HG03135 (cell line): ENCODE measurements around the gene CTTNBP2NL.

Experiments
- ATAC-seq: cut with Tn5 transposase; IDR thresholded peaks from one replicate; pipeline ENCODE4 v1.9.1; 2021; ENCODE audit warnings: mild to moderate bottlenecking, moderate library complexity; ENCODE audit not compliant: unreplicated experiment

CTTNBP2NL gene

GRCh38 chr1:112505878-112506277 is 109.9 kb downstream of the CTTNBP2NL start:
- no peak for ATAC-seq

DNA sequence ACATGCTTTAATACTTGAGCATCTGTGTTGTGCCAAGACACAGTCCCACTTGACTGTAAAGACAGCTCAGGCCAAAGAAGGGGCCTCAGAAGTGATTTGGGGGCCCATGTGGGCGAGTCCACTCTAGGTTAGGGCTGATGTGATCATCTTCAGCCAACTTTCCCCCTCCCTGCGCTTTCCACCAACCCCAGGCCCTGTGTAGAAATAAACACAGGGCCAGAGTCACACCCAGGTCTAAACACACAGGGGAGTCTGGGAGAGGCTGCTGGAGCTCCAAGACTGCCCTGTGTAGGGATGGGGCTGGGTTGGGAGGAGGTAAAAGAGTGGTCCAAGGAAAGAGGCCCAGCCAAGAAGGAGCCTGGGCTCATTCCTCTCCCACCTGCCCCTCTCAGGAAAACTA is 110.3 kb downstream of the CTTNBP2NL start:
- no peak for ATAC-seq

DNA sequence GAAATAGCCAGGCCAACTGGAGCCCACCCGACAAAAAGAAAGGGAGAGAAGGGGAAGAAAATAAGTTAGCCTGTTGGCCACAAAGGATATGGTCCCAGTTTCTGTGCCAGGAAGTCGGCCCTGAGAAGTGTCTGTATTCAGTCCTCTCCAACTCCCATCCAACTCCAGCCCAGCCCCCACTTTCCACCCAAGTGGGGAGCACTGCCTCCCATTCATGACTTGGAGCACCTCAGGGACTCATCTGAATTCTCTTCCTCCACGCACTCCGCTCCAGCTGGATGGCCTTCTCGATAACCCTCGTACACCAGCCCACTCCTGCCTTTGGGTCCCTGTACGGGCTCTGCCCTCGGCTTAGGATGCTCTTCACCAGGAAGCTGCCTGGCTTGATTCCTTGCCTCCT is 110.7 kb downstream of the CTTNBP2NL start:
- ATAC-seq = no peak

- no peak for ATAC-seq
These were observed 111.3 kb downstream of the CTTNBP2NL start for GRCh38 chr1:112507336-112507735.

DNA sequence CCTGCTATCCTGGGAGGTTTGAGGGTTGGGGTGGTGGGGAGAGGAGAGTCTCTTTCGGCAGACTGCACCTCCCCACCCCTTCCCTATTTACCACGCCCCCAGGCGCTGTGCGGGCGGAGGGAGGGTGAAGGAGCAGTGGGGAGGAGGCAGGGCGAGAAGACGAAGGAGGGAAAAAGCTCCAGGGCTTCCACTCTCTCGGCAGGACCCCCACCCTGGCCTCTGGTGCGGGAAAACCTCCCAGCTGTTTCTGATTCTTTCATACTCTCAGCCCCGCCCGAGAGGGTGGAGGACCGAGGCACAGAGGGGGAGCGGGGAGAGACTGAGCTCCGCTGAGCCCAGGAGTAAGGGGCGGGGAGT is 111.9 kb downstream of the CTTNBP2NL start:
- no peak for ATAC-seq

DNA sequence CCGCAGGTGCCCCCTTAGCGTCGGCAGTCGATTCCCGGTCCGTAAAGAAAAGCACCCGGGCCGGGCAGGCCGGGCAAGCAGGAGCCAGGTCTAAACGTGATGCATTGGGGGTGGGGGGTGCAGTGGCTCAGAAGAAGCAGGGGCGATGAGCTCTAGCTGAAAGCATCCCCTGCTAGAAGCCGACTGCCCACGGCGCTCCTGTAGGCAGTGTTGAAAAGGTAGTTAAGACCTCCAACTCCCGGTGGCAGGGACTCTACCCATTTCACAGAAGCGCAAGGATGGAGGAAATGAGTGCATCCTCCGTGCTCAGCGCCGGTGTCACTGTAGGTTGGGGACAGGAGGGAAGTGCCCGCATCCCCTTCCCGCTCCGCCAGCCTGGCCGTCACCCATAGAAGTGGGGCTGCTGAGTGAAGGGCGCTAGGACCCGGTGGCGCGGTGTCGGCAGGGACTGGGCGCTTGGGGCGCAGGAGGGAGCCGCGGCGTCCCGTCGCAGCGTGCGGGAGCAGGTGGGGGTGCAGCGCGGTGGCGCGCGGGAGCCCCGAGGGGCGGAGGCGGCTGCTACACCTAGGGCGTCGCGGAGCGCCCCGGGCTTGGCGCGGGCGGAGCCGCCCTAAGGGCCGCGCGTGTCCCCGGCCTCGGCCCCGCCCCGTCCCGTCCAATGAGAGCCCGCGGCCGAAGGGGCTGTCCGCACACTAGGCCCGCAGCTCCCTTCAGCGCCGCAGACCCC is 112.4 kb downstream of the CTTNBP2NL start, which contains the start of gene WNT2B:
TSS of gene WNT2B (plus strand) at position 688 of the 727 bp plus-strand sequence. CDS start 298 bp downstream, outside the sequence.
- no peak for ATAC-seq

DNA sequence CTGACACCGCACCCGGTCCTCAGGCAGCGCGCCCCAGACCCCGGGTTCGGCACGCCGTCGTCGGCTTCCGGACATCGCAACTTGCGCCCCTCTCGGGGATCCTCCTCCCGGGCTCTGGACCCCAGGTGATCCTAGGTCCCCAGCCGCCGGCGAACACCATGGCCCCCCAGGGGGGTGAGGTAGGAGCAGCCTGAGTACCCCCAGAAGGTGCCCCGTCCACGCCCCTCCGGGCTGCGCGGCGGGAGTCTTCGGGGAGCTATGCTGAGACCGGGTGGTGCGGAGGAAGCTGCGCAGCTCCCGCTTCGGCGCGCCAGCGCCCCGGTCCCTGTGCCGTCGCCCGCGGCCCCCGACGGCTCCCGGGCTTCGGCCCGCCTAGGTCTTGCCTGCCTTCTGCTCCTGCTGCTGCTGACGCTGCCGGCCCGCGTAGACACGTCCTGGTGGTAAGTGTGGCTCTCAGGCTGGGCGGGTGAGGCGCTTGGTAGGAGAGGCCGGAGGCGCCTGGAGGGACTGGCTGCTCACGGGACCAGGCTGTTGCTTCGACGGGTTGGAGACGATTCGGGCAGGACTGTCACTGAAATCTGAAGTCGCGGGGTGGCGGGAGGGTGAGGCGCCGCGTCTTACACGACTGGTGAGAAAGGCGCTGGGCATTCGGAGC is 113.1 kb downstream of the CTTNBP2NL start:
- no peak for ATAC-seq

DNA sequence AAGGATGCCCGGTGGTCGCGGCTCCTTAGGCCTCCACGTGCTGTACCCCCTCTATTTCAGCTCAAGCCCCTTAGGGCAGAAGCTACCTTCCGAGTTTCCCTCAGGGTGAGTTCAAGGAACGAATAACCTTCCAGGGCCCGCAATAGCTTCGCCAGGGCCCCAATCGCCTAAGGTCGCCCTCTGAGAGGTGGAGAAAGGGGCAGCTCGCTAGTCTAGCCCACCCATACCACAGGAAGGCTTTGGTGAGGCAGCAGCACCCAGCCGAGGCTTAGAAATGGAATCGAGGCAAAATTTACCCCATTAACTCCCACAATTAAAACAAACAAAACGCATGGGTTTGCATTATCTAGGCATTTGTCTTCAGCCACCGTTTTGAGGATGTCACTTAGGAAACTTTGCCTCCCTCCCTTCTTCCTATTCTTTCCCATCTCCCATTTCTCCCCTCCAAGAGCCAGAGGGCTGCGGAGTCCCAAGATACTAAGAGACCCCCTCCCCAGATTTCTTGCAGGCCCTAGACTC is 113.7 kb downstream of the CTTNBP2NL start:
- no peak for ATAC-seq

DNA sequence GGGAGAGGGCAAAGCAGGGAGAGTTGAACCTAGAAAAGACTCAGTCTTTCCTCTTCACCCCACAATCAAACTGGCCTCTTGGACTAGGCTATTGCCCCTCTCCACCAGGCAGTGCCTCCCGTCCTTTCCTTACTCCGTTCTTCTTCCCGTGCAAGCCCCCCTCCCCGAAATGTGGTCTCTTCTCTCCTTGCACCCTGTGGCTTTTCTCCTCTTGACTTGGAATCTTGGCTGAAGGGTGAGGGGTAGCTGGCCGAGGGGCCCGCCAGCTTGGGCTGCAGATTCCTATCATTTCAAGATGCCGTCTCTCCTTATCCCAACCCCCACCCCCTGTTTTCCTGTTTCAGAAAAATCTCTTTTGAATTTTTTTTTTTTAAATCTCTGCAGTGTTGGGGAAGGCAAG is 114.3 kb downstream of the CTTNBP2NL start:
- ATAC-seq = no peak
